ENCODE measurements around the gene COQ10B.

The COQ10B gene

GRCh38 chr2:197514754-197515153 lies 61.4 kb downstream of the COQ10B start:
- no peak for TF ChIP-seq CTCF (conservative IDR thresholded peaks at IDR 0.05; ENCODE audit: low read length)
- no peak overlapping the region; the same call in 1 of the 2 replicates for H3K4me3 ChIP-seq (ENCODE audit: low read length)
- DNase-seq (ENCODE audit: low read depth) = peak; percentile 3

- DNase-seq (ENCODE audit: low read depth) = peak; percentile 18
- no peak for TF ChIP-seq CTCF (conservative IDR thresholded peaks at IDR 0.05; ENCODE audit: low read length)
- peak overlapping the region; percentile 82 for H3K4me3 ChIP-seq (ENCODE audit: low read length)
Measured at GRCh38 chr2:197515315-197515738, 62.0 kb downstream of the COQ10B start.

GRCh38 chr2:197515739-197516392 lies 62.5 kb downstream of the COQ10B start, which contains the start of gene MOB4:
TSS of gene MOB4 (plus strand) at chr2:197516066. CDS start at chr2:197516087, 21 bp downstream.
- DNase-seq (ENCODE audit: low read depth) = peak; percentile 94
- TF ChIP-seq CTCF (conservative IDR thresholded peaks at IDR 0.05; ENCODE audit: low read length) = no peak
- peak within 1 kb of the TSS; percentile 82 for H3K4me3 ChIP-seq (ENCODE audit: low read length)

- peak overlapping the region; percentile 82 for H3K4me3 ChIP-seq (ENCODE audit: low read length)
- TF ChIP-seq CTCF (conservative IDR thresholded peaks at IDR 0.05; ENCODE audit: low read length) = no peak
- peak; percentile 26 for DNase-seq (ENCODE audit: low read depth)
Measured at GRCh38 chr2:197516393-197516761, 63.0 kb downstream of the COQ10B start.

- no peak for DNase-seq (ENCODE audit: low read depth)
- peak overlapping the region; percentile 82 for H3K4me3 ChIP-seq (ENCODE audit: low read length)
- no peak for TF ChIP-seq CTCF (conservative IDR thresholded peaks at IDR 0.05; ENCODE audit: low read length)
Measured at GRCh38 chr2:197517150-197517549, 63.8 kb downstream of the COQ10B start.

Measured in AG10803 (cell line).